Calu3 (cell line): ENCODE data around the gene FAM20C. TPM values are rescaled to one million over a fixed set of nuclear protein-coding genes. Genes with fewer than 3 reads are reported as not detected.
"Not testable (repeated sequence)": the region's sequence is repeated elsewhere in the genome, so short reads cannot be mapped to it uniquely, and the experiment has no call there.

Source experiments
- BruUV-seq: library from RNA; stranded (reverse); fragments of 400-500 nt; replicated peaks from 2 replicates; lab custom pipeline; 2021; lab: Mats Ljungman, UMichigan
- CTCF ChIA-PET: fragments of 300-600 bp; sonication (Branson Sonifier 250); formaldehyde crosslinking; loops from one replicate; lab custom pipeline; 2022; ENCODE audit warnings: antibody characterized with exemption; lab: Charles Lee
- DNase-seq: peaks from one replicate; pipeline ENCODE4 v3.0.0; 2022
- H3K27ac Mint-ChIP-seq: one replicate; pipeline ENCODE4 v1.8.0; 2022; ENCODE audit warnings: mixed read lengths; ENCODE audit not compliant: unreplicated experiment
- H3K27me3 Mint-ChIP-seq: one replicate; pipeline ENCODE4 v1.8.0; 2022; ENCODE audit warnings: mixed read lengths; ENCODE audit not compliant: unreplicated experiment
- H3K36me3 Mint-ChIP-seq: one replicate; pipeline ENCODE4 v1.8.0; 2022; ENCODE audit warnings: mild to moderate bottlenecking, moderate library complexity, mixed read lengths; ENCODE audit not compliant: insufficient read depth, unreplicated experiment
- H3K4me1 Mint-ChIP-seq: one replicate; pipeline ENCODE4 v1.8.0; 2022; ENCODE audit warnings: mild to moderate bottlenecking, low read depth, mixed read lengths; ENCODE audit not compliant: unreplicated experiment
- H3K4me3 Mint-ChIP-seq: one replicate; pipeline ENCODE4 v1.8.0; 2022; ENCODE audit warnings: mild to moderate bottlenecking, low read depth, moderate library complexity, mixed read lengths; ENCODE audit not compliant: unreplicated experiment
- H3K9me3 Mint-ChIP-seq: one replicate; pipeline ENCODE4 v1.8.0; 2022; ENCODE audit warnings: low read depth, mixed read lengths; ENCODE audit not compliant: unreplicated experiment
- intact Hi-C: fragments of 100-400 bp; cut with micrococcal nuclease; formaldehyde crosslinking; loops from one replicate; pipeline ENCODE4 v1.10.0; 2022; ENCODE audit not compliant: unreplicated experiment
- total RNA-seq: library from RNA; stranded (reverse); gene quantifications from 2 replicates; pipeline ENCODE4 v1.2.3, GENCODE V29; 2022
- TF ChIP-seq, protein P1 (sequence below): fragments of 200-600 bp; IDR thresholded peaks from one replicate; pipeline ENCODE4 v1.8.0; 2022; ENCODE audit warnings: antibody characterized with exemption; ENCODE audit not compliant: unreplicated experiment

FAM20C gene
- total RNA-seq, 1 experiment from 2014 or later: 9.1 TPM

DNA sequence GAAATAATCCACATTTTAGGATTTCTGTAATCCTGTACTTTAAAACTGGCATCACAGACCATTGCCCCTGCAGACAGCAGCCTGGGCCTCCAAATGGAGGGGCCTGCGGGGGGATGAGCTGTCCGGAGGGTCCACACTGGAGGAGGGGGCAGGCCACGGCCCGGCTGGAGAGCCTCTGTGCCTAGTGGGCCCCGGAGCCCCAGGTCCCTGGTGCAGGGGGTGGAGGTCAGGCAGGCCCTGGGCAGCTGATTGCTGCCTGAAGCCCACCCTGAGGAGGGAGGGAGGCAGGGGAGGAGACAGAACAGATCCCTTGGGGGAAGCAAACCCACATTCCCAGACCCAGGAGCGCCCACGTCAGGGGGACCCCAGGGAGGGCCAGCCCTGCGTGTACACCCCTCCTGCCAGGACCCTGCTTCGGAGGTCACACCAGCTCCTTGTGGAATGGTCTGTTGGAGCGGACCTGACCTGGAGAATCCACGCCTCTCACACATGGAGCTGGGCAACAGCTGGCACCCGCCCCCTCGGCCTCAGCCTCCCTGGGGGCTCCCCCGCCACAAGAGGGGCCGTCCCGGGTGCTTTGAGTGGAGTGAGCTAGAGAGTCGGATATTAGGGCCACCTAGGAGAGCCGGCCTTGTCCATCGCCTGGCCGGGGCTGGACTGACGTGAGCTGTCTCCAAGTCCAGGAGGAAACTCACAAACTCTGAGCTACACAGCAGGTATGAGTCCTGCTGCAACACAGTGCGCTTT, 12.2 kb upstream of the FAM20C start:
- BruUV-seq: no TSS peak
- CTCF ChIA-PET: interaction anchor here (0.7 kb wide), 1 partner anchor 8 kb away, joined by 3 read pairs; no protein-coding TSS in a partner anchor
- TF ChIP-seq, protein P1, sequence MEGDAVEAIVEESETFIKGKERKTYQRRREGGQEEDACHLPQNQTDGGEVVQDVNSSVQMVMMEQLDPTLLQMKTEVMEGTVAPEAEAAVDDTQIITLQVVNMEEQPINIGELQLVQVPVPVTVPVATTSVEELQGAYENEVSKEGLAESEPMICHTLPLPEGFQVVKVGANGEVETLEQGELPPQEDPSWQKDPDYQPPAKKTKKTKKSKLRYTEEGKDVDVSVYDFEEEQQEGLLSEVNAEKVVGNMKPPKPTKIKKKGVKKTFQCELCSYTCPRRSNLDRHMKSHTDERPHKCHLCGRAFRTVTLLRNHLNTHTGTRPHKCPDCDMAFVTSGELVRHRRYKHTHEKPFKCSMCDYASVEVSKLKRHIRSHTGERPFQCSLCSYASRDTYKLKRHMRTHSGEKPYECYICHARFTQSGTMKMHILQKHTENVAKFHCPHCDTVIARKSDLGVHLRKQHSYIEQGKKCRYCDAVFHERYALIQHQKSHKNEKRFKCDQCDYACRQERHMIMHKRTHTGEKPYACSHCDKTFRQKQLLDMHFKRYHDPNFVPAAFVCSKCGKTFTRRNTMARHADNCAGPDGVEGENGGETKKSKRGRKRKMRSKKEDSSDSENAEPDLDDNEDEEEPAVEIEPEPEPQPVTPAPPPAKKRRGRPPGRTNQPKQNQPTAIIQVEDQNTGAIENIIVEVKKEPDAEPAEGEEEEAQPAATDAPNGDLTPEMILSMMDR: no peak
- Mint-ChIP-seq H3K27ac (no peak overlapping the region), H3K4me1 (no peaks in the 10 kb centered on the region), H3K27me3 (peaks cover 72% of the 10 kb centered on the region), H3K9me3 (no peaks in the 10 kb centered on the region), H3K36me3 (peaks cover 5% of the 10 kb centered on the region), H3K4me3 (no peak overlapping the region)
- DNase-seq: no peak
- intact Hi-C loops: no loop called here

DNA sequence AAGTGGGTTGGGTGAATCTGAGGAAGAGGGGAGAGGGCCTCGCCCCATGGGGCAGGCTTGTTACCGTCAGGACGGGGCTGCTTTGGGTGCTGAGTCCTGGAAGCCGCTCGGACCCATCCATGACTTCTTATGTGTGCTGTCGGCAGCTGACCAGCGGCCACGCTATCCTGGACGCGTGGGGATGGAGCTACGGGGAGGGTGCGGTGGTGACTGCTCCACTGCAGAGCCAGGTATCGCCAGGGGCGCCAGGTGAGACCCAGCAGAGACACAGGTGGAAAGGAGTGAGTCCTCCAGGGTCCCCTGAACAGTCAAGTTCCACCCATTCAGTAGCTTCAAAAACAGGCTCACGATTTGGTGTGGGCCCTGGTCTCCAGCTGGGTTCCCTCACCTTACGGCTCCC, 10.6 kb upstream of the FAM20C start:
- intact Hi-C loops: no loop called here
- Mint-ChIP-seq H3K4me3 (no peak overlapping the region), H3K27ac (no peak overlapping the region), H3K36me3 (no peaks in the 10 kb centered on the region), H3K9me3 (no peaks in the 10 kb centered on the region), H3K4me1 (no peaks in the 10 kb centered on the region), H3K27me3 (peaks cover 72% of the 10 kb centered on the region)
- no TSS peak for BruUV-seq
- TF ChIP-seq, protein P1: no peak
- DNase-seq: no peak
- CTCF ChIA-PET: interaction anchor here (1.1 kb wide), 1 partner anchor 15 kb away, joined by 3 read pairs; no protein-coding TSS in a partner anchor

DNA sequence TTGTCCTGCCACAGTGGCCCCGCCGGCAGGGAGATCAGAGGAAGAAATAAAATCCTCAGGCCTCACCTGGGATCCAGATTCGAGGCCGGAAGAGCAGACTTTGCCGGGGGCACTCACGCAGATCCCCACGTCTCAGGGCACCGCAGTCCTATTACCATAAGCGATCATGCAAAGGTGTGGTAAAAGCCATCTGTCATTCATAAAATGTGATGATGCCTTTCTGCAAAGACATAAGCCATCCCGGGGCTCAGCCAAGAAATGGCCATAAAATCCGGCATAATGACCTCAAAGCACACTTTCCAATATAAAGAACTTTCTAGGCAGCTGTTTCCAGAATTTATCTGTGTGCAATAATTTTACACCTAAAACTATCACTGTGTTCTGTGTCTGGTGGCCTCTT, 9.9 kb upstream of the FAM20C start:
- H3K27ac Mint-ChIP-seq, CTCF ChIA-PET: not testable (repeated sequence)

DNA sequence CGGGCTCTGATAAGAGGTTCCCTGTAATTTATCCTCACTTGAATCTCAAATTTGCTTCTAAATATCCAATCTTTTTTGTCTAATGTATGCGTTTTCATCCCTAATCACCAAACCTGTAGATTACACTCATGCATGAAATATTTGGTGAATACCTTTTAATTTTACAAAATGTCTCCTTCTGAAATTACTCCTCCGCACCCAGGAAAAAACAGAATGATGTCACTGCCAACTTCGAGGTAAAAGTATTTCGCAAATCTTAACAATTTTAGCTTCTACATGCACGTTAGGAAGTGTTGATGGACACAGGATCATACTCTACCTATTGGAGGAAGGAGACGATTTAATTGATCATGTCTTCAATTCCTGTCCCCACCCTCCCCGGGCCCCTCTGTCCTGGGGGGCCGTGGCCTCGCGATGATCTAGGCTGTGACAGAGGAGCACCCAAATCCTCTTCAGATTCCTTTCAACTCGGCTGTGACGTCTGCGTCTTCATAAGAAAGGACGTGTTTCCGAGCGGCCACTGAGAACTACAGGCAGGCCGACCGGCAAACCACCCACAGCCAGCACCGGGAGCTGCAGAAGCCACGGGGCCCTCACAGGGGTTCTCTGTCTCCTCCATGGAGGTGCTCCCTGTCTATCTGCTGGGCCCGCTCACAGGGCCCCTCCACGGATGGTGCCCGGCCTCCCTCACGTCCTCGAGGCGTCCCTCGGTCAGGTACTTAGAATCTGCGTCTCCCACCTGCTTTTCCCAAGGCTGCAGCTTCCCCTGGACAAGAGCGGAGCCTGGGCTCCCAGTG, 8.7 kb upstream of the FAM20C start:
- TF ChIP-seq, protein P1: no peak
- no peaks in the 10 kb centered on the region for H3K4me1 Mint-ChIP-seq
- DNase-seq: no peak
- H3K9me3 Mint-ChIP-seq: no peaks in the 10 kb centered on the region
- no peaks in the 10 kb centered on the region for H3K36me3 Mint-ChIP-seq
- CTCF ChIA-PET: interaction anchor here (1.7 kb wide), 1 partner anchor 17 kb away, joined by 3 read pairs; no protein-coding TSS in a partner anchor
- no peak overlapping the region for H3K4me3 Mint-ChIP-seq
- H3K27ac Mint-ChIP-seq: no peak overlapping the region
- H3K27me3 Mint-ChIP-seq: peaks cover 74% of the 10 kb centered on the region
- no TSS peak for BruUV-seq
- intact Hi-C loops: no loop called here

More for the DNA sequence above, 9.9 kb upstream of the FAM20C start:
- H3K36me3 Mint-ChIP-seq, DNase-seq, BruUV-seq, H3K9me3 Mint-ChIP-seq, H3K4me3 Mint-ChIP-seq, H3K4me1 Mint-ChIP-seq, intact Hi-C loops: not testable (repeated sequence)
- peaks cover 72% of the 10 kb centered on the region for H3K27me3 Mint-ChIP-seq
